Small intestine (tissue), 7 donors: ENCODE results near the gene PURA. TPM values are rescaled to one million over a fixed set of nuclear protein-coding genes. Genes with fewer than 3 reads are reported as not detected.
A peak's percentile ranks its signal among the peaks of the same experiment; 100 is the strongest.

Experiments used
- DNase-seq, 2 donors: peaks; one replicate each; pipeline versions ENCODE4 v3.0.0 to v3.0.0-alpha.2; 2013
- FAIRE-seq: peaks from 2 replicates; lab custom pipeline; 2012; peaks lifted over from hg19 to GRCh38; lab: Jason Lieb, UNC
- H3K27ac ChIP-seq, 3 donors: one replicate each; pipeline ENCODE4 v1.5.1; 2013; ENCODE audit warnings: low read length in 2 of 3, mild to moderate bottlenecking in 2 of 3, control low read depth in 1 of 3, inconsistent platforms in 1 of 3, low read depth in 1 of 3, moderate library complexity in 1 of 3
- H3K27me3 ChIP-seq, 3 donors: one replicate each; pipeline ENCODE4 v1.6.1; 2013; ENCODE audit warnings: low read length in 3 of 3, inconsistent platforms in 1 of 3; ENCODE audit not compliant: control insufficient read depth in 3 of 3, insufficient read depth in 3 of 3
- H3K36me3 ChIP-seq, 3 donors: one replicate each; pipeline ENCODE4 v1.6.1; 2013; ENCODE audit warnings: low read length in 3 of 3, inconsistent platforms in 1 of 3, low read depth in 1 of 3, mild to moderate bottlenecking in 1 of 3, moderate library complexity in 1 of 3; ENCODE audit not compliant: control insufficient read depth in 3 of 3, insufficient read depth in 2 of 3
- H3K4me1 ChIP-seq, 3 donors: one replicate each; pipeline ENCODE4 v1.6.1; 2013; ENCODE audit warnings: low read length in 2 of 3, inconsistent platforms in 1 of 3, low read depth in 1 of 3, mild to moderate bottlenecking in 1 of 3, moderate library complexity in 1 of 3; ENCODE audit not compliant: control insufficient read depth in 3 of 3, insufficient read depth in 2 of 3
- H3K4me3 ChIP-seq, 3 donors: one replicate each; pipeline ENCODE4 v1.5.1; 2013; ENCODE audit warnings: low read length in 3 of 3, control low read depth in 1 of 3, inconsistent platforms in 1 of 3, low read depth in 1 of 3, mild to moderate bottlenecking in 1 of 3, moderate library complexity in 1 of 3
- H3K9me3 ChIP-seq, 2 donors: one replicate each; pipeline ENCODE4 v1.6.1; 2013; ENCODE audit warnings: low read depth in 1 of 2, low read length in 1 of 2; ENCODE audit not compliant: control insufficient read depth in 2 of 2, insufficient read depth in 1 of 2
- WGBS, 3 donors: extraction: QIAGEN DNeasy Blood & Tissue Kit; methylation state at CpG; one replicate each; pipeline ENCODE4 v1.1.7; 2013; 5-methylcytosine and 5-hydroxymethylcytosine counted together
- polyA plus RNA-seq, 4 donors: library from polyadenylated mRNA; stranded (reverse) in 3 of 4; unstranded in 1 of 4; fragments of 200-250 nt in 3 of 4; fragments of 120-200 nt in 1 of 4; gene quantifications; one replicate each; pipeline versions ENCODE4 v1.2.1 to v1.2.3, GENCODE V29; 2013
- donor health status: healthy with polysubstance abuse.
- donor health status: control.
- donor health status: control.
- donor health status: Bipolar disorder and iron deficiency.
- donor health status: healthy.

PURA gene
- polyA plus RNA-seq, 4 donors, result 4.8 to 15.8 (median 8.3) TPM

GRCh38 chr5:140117523-140117922, 3.6 kb downstream of the PURA start:
- FAIRE-seq (no peak), DNase-seq (no peak)
- Histone ChIP-seq H3K9me3 (no peaks in the 10 kb centered on the region), H3K27me3 (peaks cover 0 to 11% (median 0%) of the 10 kb centered on the region in 3 donors), H3K4me1 (peaks cover 3 to 13% (median 10%) of the 10 kb centered on the region in 3 donors), H3K27ac (no peak overlapping the region), H3K36me3 (peaks cover 0 to 3% (median 0%) of the 10 kb centered on the region in 3 donors), H3K4me3 (no peak overlapping the region)
- 50 to 70% (median 62%) methylated on average over 3 of the region's 3 CpGs for WGBS, 3 donors

GRCh38 chr5:140118302-140118936, 4.5 kb downstream of the PURA start:
- WGBS, 3 donors, result 70 to 78% (median 73%) methylated on average over 3 of the region's 3 CpGs
- Histone ChIP-seq H3K27me3 (peaks cover 0 to 2% (median 0%) of the 10 kb centered on the region in 3 donors), H3K27ac (peak overlapping the region in 1 of 3 donors; percentile 16), H3K9me3 (no peaks in the 10 kb centered on the region), H3K4me3 (no peak overlapping the region), H3K36me3 (peaks cover 0 to 3% (median 0%) of the 10 kb centered on the region in 3 donors), H3K4me1 (peaks cover 0 to 8% (median 6%) of the 10 kb centered on the region in 3 donors)
- FAIRE-seq, result no peak
- DNase-seq, result no peak

DNA sequence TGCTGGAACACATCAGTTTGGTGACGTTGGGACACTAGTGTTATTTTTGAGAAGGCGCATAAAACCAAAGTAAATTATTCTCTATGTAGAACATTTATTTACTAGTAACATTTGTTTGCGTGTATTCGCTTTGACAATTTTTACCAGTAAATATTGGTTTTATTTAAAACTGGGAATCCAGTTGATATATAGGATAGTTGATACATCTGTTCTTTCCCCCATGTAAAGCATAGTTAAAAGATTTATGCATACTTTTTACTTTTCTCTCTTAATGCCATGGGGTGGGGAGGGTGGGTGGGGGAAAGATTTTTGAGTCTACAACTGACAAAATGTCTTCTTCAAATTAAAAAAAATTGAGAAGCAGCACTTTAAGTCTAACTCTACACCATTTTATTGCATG, 11.7 kb downstream of the PURA start, which contains the start of gene IGIP:
IGIP (plus strand) TSS at position 301 of the 400 bp plus-strand sequence. CDS start 2,540 bp downstream, outside the sequence.
- 97 to 99% (median 98%) methylated on average over 4 of the region's 4 CpGs for WGBS, 3 donors
- no peak for DNase-seq
- Histone ChIP-seq H3K4me1 (peaks cover 0 to 2% (median 2%) of the 10 kb centered on the region in 3 donors), H3K9me3 (no peaks in the 10 kb centered on the region), H3K4me3 (no peak within 1 kb of the TSS), H3K27me3 (no peaks in the 10 kb centered on the region), H3K27ac (no peak within 1 kb of the TSS), H3K36me3 (no peaks in the 10 kb centered on the region)
- FAIRE-seq, result no peak

GRCh38 chr5:140126315-140127012, 12.6 kb downstream of the PURA start:
- no peak overlapping the region for H3K4me3 ChIP-seq
- H3K36me3 ChIP-seq, result no peaks in the 10 kb centered on the region
- H3K27me3 ChIP-seq, result no peaks in the 10 kb centered on the region
- no peaks in the 10 kb centered on the region for H3K9me3 ChIP-seq
- DNase-seq, result peak in 1 of 2 donors; percentile 85
- H3K4me1 ChIP-seq, result peaks cover 0 to 2% (median 2%) of the 10 kb centered on the region in 3 donors
- WGBS, 3 donors, result 60 to 78% (median 61%) methylated on average over 6 of the region's 6 CpGs
- H3K27ac ChIP-seq, result no peak overlapping the region
- FAIRE-seq, result peak; percentile 59

DNA sequence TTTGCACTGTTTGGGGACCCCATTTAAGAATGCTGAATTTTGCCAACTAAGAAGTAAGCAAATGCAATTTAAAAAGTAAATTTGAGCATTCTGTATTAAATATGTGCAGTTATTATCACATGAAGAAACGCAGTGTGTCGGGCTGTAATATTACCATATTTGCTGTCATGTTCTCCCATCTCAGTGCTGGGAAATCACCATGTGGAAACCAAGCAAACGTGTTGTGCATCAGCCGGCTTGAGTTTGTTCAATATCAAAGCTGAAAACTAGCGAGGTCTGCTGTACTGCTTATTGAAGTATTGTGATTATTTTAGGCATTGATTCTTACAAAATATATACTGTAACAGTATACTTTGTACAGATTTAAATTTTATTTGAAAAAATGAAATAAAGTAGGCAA, 14.5 kb downstream of the PURA start:
- Histone ChIP-seq H3K4me1 (peaks cover 0 to 7% (median 0%) of the 10 kb centered on the region in 3 donors), H3K27me3 (no peaks in the 10 kb centered on the region), H3K4me3 (no peak overlapping the region), H3K9me3 (no peaks in the 10 kb centered on the region), H3K27ac (no peak overlapping the region), H3K36me3 (no peaks in the 10 kb centered on the region)
- no peak for FAIRE-seq
- WGBS, 3 donors, result 77 to 94% (median 93%) methylated on average over 5 of the region's 5 CpGs
- DNase-seq, result no peak

GRCh38 chr5:140130949-140131733, 17.2 kb downstream of the PURA start:
- DNase-seq, result no peak
- Histone ChIP-seq H3K4me3 (no peak overlapping the region), H3K9me3 (no peaks in the 10 kb centered on the region), H3K27me3 (no peaks in the 10 kb centered on the region), H3K4me1 (peaks cover 0 to 7% (median 0%) of the 10 kb centered on the region in 3 donors), H3K27ac (no peak overlapping the region), H3K36me3 (no peaks in the 10 kb centered on the region)
- WGBS, 3 donors, result 72 to 77% (median 73%) methylated on average over 5 of the region's 5 CpGs
- FAIRE-seq, result no peak

- WGBS, 3 donors, result 60 to 81% (median 68%) methylated on average over 3 of the region's 3 CpGs
- no peaks in the 10 kb centered on the region for H3K9me3 ChIP-seq
- FAIRE-seq, result no peak
- H3K4me3 ChIP-seq, result no peak overlapping the region
- no peaks in the 10 kb centered on the region for H3K36me3 ChIP-seq
- no peak for DNase-seq
- no peaks in the 10 kb centered on the region for H3K27me3 ChIP-seq
- H3K4me1 ChIP-seq, result peaks cover 0 to 7% (median 0%) of the 10 kb centered on the region in 3 donors
- H3K27ac ChIP-seq, result no peak overlapping the region
These were observed 18.1 kb downstream of the PURA start for GRCh38 chr5:140131967-140132409.
